Breast epithelium (tissue), 4 donors: ENCODE results near the gene ARHGEF2. TPM values are rescaled to one million over a fixed set of nuclear protein-coding genes. Genes with fewer than 3 reads are reported as not detected.

Experiments
- DNase-seq, 2 donors: peaks; one replicate each; pipeline ENCODE4 v3.0.0-alpha.2; 2019; ENCODE audit warnings: low spot score in 2 of 2
- H3K27ac ChIP-seq, 2 donors: fragments of 200-600 bp; sonication (generic) in 1 of 2; one replicate each; pipeline ENCODE4 v1.5.1; 2016 to 2019; ENCODE audit warnings: mild to moderate bottlenecking in 1 of 2
- H3K27me3 ChIP-seq, 2 donors: fragments of 200-600 bp; sonication (generic) in 1 of 2; one replicate each; pipeline versions ENCODE4 v1.5.1 to v1.6.0; 2017 to 2019; ENCODE audit warnings: control low read depth in 1 of 2, mild to moderate bottlenecking in 1 of 2
- H3K36me3 ChIP-seq: fragments of 200-600 bp; one replicate; pipeline ENCODE4 v1.5.1; 2019
- H3K4me1 ChIP-seq, 2 donors: fragments of 200-600 bp; sonication (generic); one replicate each; pipeline ENCODE4 v1.5.1; 2016 to 2019; ENCODE audit warnings: control low read depth in 1 of 2
- H3K4me3 ChIP-seq, 3 donors: fragments of 200-600 bp; sonication (generic); 1 replicate in 2 of 3; 2 replicates in 1 of 3; pipeline ENCODE4 v1.5.1; 2016 to 2019; ENCODE audit warnings: mild to moderate bottlenecking in 3 of 3, moderate library complexity in 2 of 3
- H3K9me3 ChIP-seq, 2 donors: fragments of 200-600 bp; sonication (generic) in 1 of 2; one replicate each; pipeline ENCODE4 v1.5.1; 2016 to 2019; ENCODE audit warnings: control low read depth in 1 of 2
- CTCF ChIP-seq, 3 donors: fragments of 450-650 bp; IDR thresholded peaks; one replicate each; pipeline ENCODE4 v1.5.1; 2016 to 2017; ENCODE audit warnings: antibody characterized with exemption in 3 of 3, mild to moderate bottlenecking in 3 of 3, moderate library complexity in 3 of 3
- POLR2A ChIP-seq: fragments of 450-650 bp; IDR thresholded peaks from one replicate; pipeline ENCODE4 v1.6.1; 2016; ENCODE audit warnings: antibody characterized with exemption, mild to moderate bottlenecking, moderate library complexity
- POLR2AphosphoS5 ChIP-seq, 3 donors: sonication (generic); formaldehyde crosslinking; IDR thresholded peaks; one replicate each; pipeline ENCODE4 v1.6.1; 2017; ENCODE audit warnings: antibody characterized with exemption in 3 of 3
- intact Hi-C: fragments of 100-400 bp; cut with DNase I; formaldehyde crosslinking; loops from one replicate; pipeline ENCODE4 v1.15.1; 2023; ENCODE audit warnings: low total_unique reads
- total RNA-seq, 3 donors: library from RNA; depleted of rRNA; stranded (reverse); fragments of >200 nt; gene quantifications; one replicate each; pipeline ENCODE4 v1.1.0, GENCODE V29; 2016

The ARHGEF2 gene
- total RNA-seq, 3 donors from 2014 or later = 81.8 to 93.7 (median 90.4) TPM

GRCh38 chr1:155974208-155975115 is 3.9 kb downstream of the ARHGEF2 start:
- TF ChIP-seq POLR2A (no peak), CTCF (IDR thresholded peaks at IDR 0.05) (no peak), POLR2AphosphoS5 (IDR thresholded peaks at IDR 0.05) (no peak)
- H3K4me1 ChIP-seq = peaks cover 12 to 32% of the 10 kb centered on the region in 2 donors
- H3K9me3 ChIP-seq = no peaks in the 10 kb centered on the region
- DNase-seq = peak in 1 of 2 donors; percentile 44
- peak overlapping the region in 2 of 3 donors; percentile 95 to 98 for H3K4me3 ChIP-seq
- H3K27me3 ChIP-seq = no peaks in the 10 kb centered on the region
- no peaks in the 10 kb centered on the region for H3K36me3 ChIP-seq
- intact Hi-C loops = no loop called here
- H3K27ac ChIP-seq = peak overlapping the region; percentile 96 to 99

- intact Hi-C loops = no loop called here
- Histone ChIP-seq H3K4me1 (peaks cover 12 to 33% of the 10 kb centered on the region in 2 donors), H3K27ac (peak overlapping the region; percentile 96 to 99), H3K4me3 (peak overlapping the region in 1 of 3 donors; percentile 98), H3K27me3 (no peaks in the 10 kb centered on the region), H3K36me3 (no peaks in the 10 kb centered on the region), H3K9me3 (no peaks in the 10 kb centered on the region)
- no peak for TF ChIP-seq CTCF (IDR thresholded peaks at IDR 0.05)
- TF ChIP-seq POLR2AphosphoS5 (IDR thresholded peaks at IDR 0.05) = no peak
- no peak for TF ChIP-seq POLR2A
- DNase-seq = no peak
These were observed 4.6 kb downstream of the ARHGEF2 start for GRCh38 chr1:155973723-155974122.

- intact Hi-C loops = no loop called here
- H3K27ac ChIP-seq = peak overlapping the region; percentile 20 to 96
- H3K4me1 ChIP-seq = peaks cover 12 to 34% of the 10 kb centered on the region in 2 donors
- no peaks in the 10 kb centered on the region for H3K9me3 ChIP-seq
- no peak overlapping the region for H3K4me3 ChIP-seq
- no peak for DNase-seq
- TF ChIP-seq POLR2AphosphoS5 (IDR thresholded peaks at IDR 0.05) = no peak
- no peak for TF ChIP-seq POLR2A
- no peak for TF ChIP-seq CTCF (IDR thresholded peaks at IDR 0.05)
- H3K36me3 ChIP-seq = peaks cover 2% of the 10 kb centered on the region
- no peaks in the 10 kb centered on the region for H3K27me3 ChIP-seq
These were observed 6.2 kb downstream of the ARHGEF2 start for GRCh38 chr1:155971910-155972809.

- Histone ChIP-seq H3K27me3 (no peaks in the 10 kb centered on the region), H3K4me1 (peaks cover 12 to 34% of the 10 kb centered on the region in 2 donors), H3K9me3 (no peaks in the 10 kb centered on the region), H3K36me3 (peaks cover 11% of the 10 kb centered on the region), H3K4me3 (no peak overlapping the region), H3K27ac (peak overlapping the region; percentile 45 to 55)
- TF ChIP-seq CTCF (IDR thresholded peaks at IDR 0.05) = no peak
- no peak for TF ChIP-seq POLR2A
- no peak for TF ChIP-seq POLR2AphosphoS5 (IDR thresholded peaks at IDR 0.05)
- DNase-seq = no peak
- intact Hi-C loops = no loop called here
These were observed 7.7 kb downstream of the ARHGEF2 start for GRCh38 chr1:155970531-155971167.
